K562 (cell line): ENCODE data around the gene POU2F1. TPM values are rescaled to one million over a fixed set of nuclear protein-coding genes. Genes with fewer than 3 reads are reported as not detected.

Experiments used
- ATAC-seq: fragments of 200-7000 bp; cut with Tn5 transposase; 3 replicates; pipeline ENCODE4 v1.9.1; 2020; ENCODE audit warnings: moderate library complexity
- BruUV-seq: library from RNA; stranded (reverse); fragments of 400-500 nt; replicated peaks from 2 replicates; lab custom pipeline; 2021; lab: Mats Ljungman, UMichigan
- CTCF ChIA-PET: fragments of 300-600 bp; formaldehyde crosslinking; extraction: SDS; loops from one replicate; lab custom pipeline; 2021; ENCODE audit warnings: low intra/inter-chr PET ratio; lab: Yijun Ruan, JAX
- POLR2A ChIA-PET: fragments of 300-600, 350-650 bp; sonication (Branson Sonifier 250); formaldehyde crosslinking; extraction: SDS; loops from one replicate; lab custom pipeline; 2021; ENCODE audit warnings: antibody characterized with exemption, inconsistent platforms; lab: Yijun Ruan, JAX
- DNase-seq, 4 experiments: peaks; one replicate each; pipeline versions ENCODE4 v3.0.0 to v3.0.0-alpha.2; 2011 to 2018; ENCODE audit warnings: low spot score in 3 of 4, mixed read lengths in 3 of 4; ENCODE audit errors: extremely low read depth in 1 of 4
- FAIRE-seq: peaks from 2 replicates; lab custom pipeline; 2011; peaks lifted over from hg19 to GRCh38; lab: Jason Lieb, UNC
- H2AFZ ChIP-seq: 2 replicates; pipeline ENCODE4 v1.6.0; 2011; ENCODE audit warnings: low read depth, low read length, control low read depth, inconsistent platforms
- H3K27ac ChIP-seq: fragments of 200-600 bp; 3 replicates; pipeline ENCODE4 v1.8.0; 2011; ENCODE audit warnings: low read depth, mild to moderate bottlenecking, control low read depth, inconsistent platforms, low read length, moderate library complexity, mixed read lengths; ENCODE audit errors: extremely low read depth
- H3K27me3 ChIP-seq, 2 experiments: fragments of 300-600 bp in 1 of 2; 2 replicates in 1 of 2; 3 replicates in 1 of 2; pipeline versions ENCODE4 v1.6.0 to v1.8.0; 2011; ENCODE audit warnings: inconsistent platforms in 2 of 2, low read length in 2 of 2, mild to moderate bottlenecking in 1 of 2, mixed read lengths in 1 of 2, moderate library complexity in 1 of 2; ENCODE audit not compliant: control insufficient read depth in 2 of 2, insufficient read depth in 2 of 2
- H3K36me3 ChIP-seq: fragments of 300-600 bp; 3 replicates; pipeline ENCODE4 v1.8.0; 2011; ENCODE audit warnings: mild to moderate bottlenecking, low read length, inconsistent platforms; ENCODE audit not compliant: control insufficient read depth, insufficient read depth
- H3K4me1 ChIP-seq, 2 experiments: fragments of 200-600 bp in 1 of 2; replicated peaks in 1 of 2; 2 replicates in 1 of 2; 3 replicates in 1 of 2; pipeline versions ENCODE4 v1.5.1 to v1.8.0; 2011; ENCODE audit warnings: inconsistent platforms in 2 of 2, low read length in 2 of 2, mild to moderate bottlenecking in 1 of 2, mixed read lengths in 1 of 2, moderate library complexity in 1 of 2; ENCODE audit not compliant: control insufficient read depth in 2 of 2, insufficient read depth in 2 of 2
- H3K4me2 ChIP-seq: 2 replicates; pipeline ENCODE4 v1.6.1; 2011; ENCODE audit warnings: low read length, control low read depth, inconsistent platforms, mixed read lengths; ENCODE audit not compliant: insufficient read depth
- H3K4me3 ChIP-seq: fragments of 200-600 bp; sonication (generic), shearing (Covaris generic); 2 replicates; pipeline ENCODE4 v1.5.1; 2016; ENCODE audit warnings: control low read depth, inconsistent platforms
- H3K79me2 ChIP-seq: fragments of 200-600 bp; 3 replicates; pipeline ENCODE4 v1.8.0; 2011; ENCODE audit warnings: low read length, inconsistent platforms; ENCODE audit not compliant: control insufficient read depth, insufficient read depth
- H3K9ac ChIP-seq, 2 experiments: 2 replicates each; pipeline versions ENCODE4 v1.6.0 to v1.6.1; 2011; ENCODE audit warnings: low read depth in 2 of 2, low read length in 2 of 2, control low read depth in 1 of 2, inconsistent platforms in 1 of 2, mild to moderate bottlenecking in 1 of 2, mixed read lengths in 1 of 2; ENCODE audit not compliant: insufficient read depth in 1 of 2
- H3K9me1 ChIP-seq: one replicate; pipeline ENCODE4 v1.6.0; 2011; ENCODE audit warnings: inconsistent platforms, mild to moderate bottlenecking, low read length, moderate library complexity; ENCODE audit not compliant: control insufficient read depth, insufficient read depth
- H3K9me3 ChIP-seq: replicated peaks from 2 replicates; pipeline ENCODE4 v1.5.1; 2011; ENCODE audit warnings: low read depth, low read length, inconsistent platforms; ENCODE audit not compliant: control insufficient read depth, insufficient read depth
- H4K20me1 ChIP-seq: replicated peaks from 2 replicates; pipeline ENCODE4 v1.6.1; 2011; ENCODE audit warnings: low read length, inconsistent platforms, mixed read lengths; ENCODE audit not compliant: control insufficient read depth, insufficient read depth
- E2F3 ChIP-seq: fragments of 250-450 bp; sonication (Bioruptor Pico); IDR thresholded peaks from 2 replicates; pipeline ENCODE4 v1.4.0; 2020; ENCODE audit warnings: mild to moderate bottlenecking
- ETV6 ChIP-seq, 3 experiments: fragments of 150-350 bp in 1 of 3; sonication (generic) in 1 of 3; formaldehyde crosslinking in 1 of 3; IDR thresholded peaks; 2 replicates each; pipeline versions ENCODE4 v1.6.1 to v1.8.0; 2014 to 2022; ENCODE audit warnings: borderline replicate concordance in 2 of 3, low read depth in 2 of 3, antibody characterized with exemption in 1 of 3, low read length in 1 of 3, mild to moderate bottlenecking in 1 of 3, missing genetic modification reagents in 1 of 3
- FIP1L1 ChIP-seq: fragments of 200-400 bp; formaldehyde crosslinking; IDR thresholded peaks from 2 replicates; pipeline ENCODE4 v1.6.1; 2018; ENCODE audit warnings: mild to moderate bottlenecking, low read depth, low read length; ENCODE audit not compliant: poor library complexity, severe bottlenecking
- FOXK1 ChIP-seq: sonication (generic); formaldehyde crosslinking; IDR thresholded peaks from 2 replicates; pipeline ENCODE4 v1.8.0; 2022; ENCODE audit warnings: missing genetic modification reagents, mild to moderate bottlenecking, borderline replicate concordance
- L3MBTL2 ChIP-seq: fragments of 450-650 bp; IDR thresholded peaks from 2 replicates; pipeline ENCODE4 v1.6.1; 2016; ENCODE audit warnings: mild to moderate bottlenecking, moderate library complexity
- MCM3 ChIP-seq: fragments of 450-650 bp; IDR thresholded peaks from 2 replicates; pipeline ENCODE4 v1.6.1; 2016
- MEF2A ChIP-seq: IDR thresholded peaks from 2 replicates; pipeline ENCODE4 v1.6.1; 2011; ENCODE audit warnings: low read depth, mild to moderate bottlenecking, low read length, moderate library complexity; ENCODE audit not compliant: control insufficient read depth
- NELFE ChIP-seq: IDR thresholded peaks from 2 replicates; pipeline ENCODE4 v1.6.1; 2011; ENCODE audit warnings: mild to moderate bottlenecking; ENCODE audit not compliant: insufficient read depth, insufficient read length
- RBM22 ChIP-seq: fragments of 200-400 bp; formaldehyde crosslinking; IDR thresholded peaks from 2 replicates; pipeline ENCODE4 v1.6.1; 2018; ENCODE audit warnings: low read length, low read depth; ENCODE audit not compliant: poor library complexity, severe bottlenecking
- SREBF1 ChIP-seq: fragments of 150-350 bp; IDR thresholded peaks from 2 replicates; pipeline ENCODE4 v1.6.1; 2014; ENCODE audit warnings: antibody characterized with exemption, low read depth, low read length, borderline replicate concordance
- ZNF384 ChIP-seq: IDR thresholded peaks from 2 replicates; pipeline ENCODE4 v1.6.1; 2012; ENCODE audit warnings: low read depth, low read length, improper control_type of control experiment
- ZNF707 ChIP-seq: fragments of 250-450 bp; sonication (Bioruptor Pico); conservative IDR thresholded peaks from 2 replicates; pipeline ENCODE4 v1.8.0; 2022; ENCODE audit warnings: inconsistent platforms, mild to moderate bottlenecking, moderate library complexity
- ZNF778 ChIP-seq: fragments of 450-650 bp; formaldehyde crosslinking; IDR thresholded peaks from 2 replicates; pipeline ENCODE4 v1.4.0; 2020; ENCODE audit warnings: mild to moderate bottlenecking, moderate library complexity
- WGBS: fragments of 100-300 bp; shearing (Covaris generic); methylation state at CpG from one replicate; pipeline ENCODE4 v1.1.6; 2016; ENCODE audit warnings: low coverage, mixed read lengths; ENCODE audit not compliant: insufficient coverage; ENCODE audit errors: missing lambda C conversion rate; 5-methylcytosine and 5-hydroxymethylcytosine counted together
- in situ Hi-C: fragments of 300-500 bp; cut with MboI; formaldehyde crosslinking; loops from 4 replicates; pipeline ENCODE4 v1.15.0; 2018; ENCODE audit warnings: inconsistent platforms, mixed read lengths
- intact Hi-C: fragments of 100-400 bp; cut with micrococcal nuclease; formaldehyde crosslinking; loops from 2 replicates; pipeline ENCODE4 v1.14.2; 2022
- polyA plus RNA-seq, 8 experiments: library from polyadenylated mRNA; depleted of rRNA in 4 of 8; stranded (reverse) in 5 of 8; unstranded in 3 of 8; fragments of >200 nt; fragmentation: Nextera tagmentation in 2 of 8; fragmentation: Illumina TruSeq in 1 of 8; extraction: Ambion mirVana in 2 of 8; extraction: Trizol in 1 of 8; gene quantifications; 2 replicates each; pipeline versions ENCODE4 v1.2.1 to v1.2.3, GENCODE V29; 2011 to 2014; ENCODE audit warnings: inconsistent platforms in 1 of 8, missing spikeins in 1 of 8
- total RNA-seq, 7 experiments: library from RNA; depleted of rRNA in 6 of 7; stranded (reverse); fragments of >200 nt in 6 of 7; fragmentation: Illumina TruSeq in 2 of 7; extraction: Trizol in 2 of 7; gene quantifications; 2 replicates each; pipeline versions ENCODE4 v1.2.1 to v1.2.3, GENCODE V29; 2011 to 2021; ENCODE audit warnings: low replicate concordance in 1 of 7
- TF ChIP-seq, protein P1 (sequence below): fragments of 250-450 bp; sonication (Bioruptor Pico); IDR thresholded peaks from 2 replicates; pipeline ENCODE4 v1.8.0; 2021; ENCODE audit warnings: moderate library complexity, mild to moderate bottlenecking, inconsistent platforms
- TF ChIP-seq, protein P2 (sequence below): sonication (generic); formaldehyde crosslinking; IDR thresholded peaks from 2 replicates; pipeline ENCODE4 v1.8.0; 2023; ENCODE audit warnings: mild to moderate bottlenecking, missing genetic modification reagents
- TF ChIP-seq, protein P3 (sequence below): fragments of 250-450 bp; sonication (Bioruptor Pico); IDR thresholded peaks from 2 replicates; pipeline ENCODE4 v1.5.0; 2020; ENCODE audit warnings: mild to moderate bottlenecking, borderline replicate concordance
- TF ChIP-seq, protein P4 (sequence below), 2 experiments: fragments of 450-650 bp; IDR thresholded peaks; 2 replicates each; pipeline ENCODE4 v1.6.1; 2016

POU2F1 gene
- total and polyA plus RNA-seq, 9 of the 15 experiments (the other 6 are each of a cell fraction or from before 2014, with no cell fraction given) = 2.6 to 22.3 (median 8.8) TPM

DNA sequence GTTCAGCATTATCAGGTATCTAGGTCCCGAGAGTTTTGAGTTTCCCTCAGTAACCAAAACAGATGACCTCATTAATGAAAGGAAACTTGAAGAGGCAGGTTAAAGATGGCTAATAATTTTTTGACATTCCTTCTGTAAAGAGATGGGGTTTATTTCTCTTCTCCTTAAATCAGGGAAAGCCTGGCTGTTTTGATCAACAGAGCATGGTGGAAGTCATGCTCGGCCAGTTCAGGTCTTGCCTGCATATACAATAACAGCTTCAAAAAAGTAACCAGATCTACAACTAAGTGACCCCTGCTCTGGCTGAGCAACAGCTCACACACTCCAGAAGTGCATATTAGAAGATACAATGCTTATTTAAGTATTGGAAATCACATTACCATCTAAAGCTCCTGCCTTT, 36.6 kb upstream of the POU2F1 start:
- Histone ChIP-seq H3K9me1 (no peaks in the 10 kb centered on the region), H3K4me2 (no peak overlapping the region), H3K27me3 (peaks cover 0 to 3% of the 10 kb centered on the region in 2 experiments; a peak in 2 of 5 replicates), H3K9me3 (no peaks in the 10 kb centered on the region), H3K79me2 (no peaks in the 10 kb centered on the region), H3K4me3 (no peak overlapping the region), H3K36me3 (no peaks in the 10 kb centered on the region), H2AFZ (no peak overlapping the region), H3K9ac (no peak overlapping the region), H3K27ac (no peak overlapping the region), H3K4me1 (no peaks in the 10 kb centered on the region)
- 2% methylated on average over 2 of the region's 2 CpGs for WGBS
- CTCF ChIA-PET = no interaction called here
- POLR2A ChIA-PET = interaction anchor here (0.7 to 2.1 kb wide), 6 partner anchors 9 to 186 kb away, joined by 3 to 6 read pairs (median 4); no protein-coding TSS in a partner anchor
- in situ Hi-C loops = no loop called here
- DNase-seq (no peak), FAIRE-seq (no peak)
- BruUV-seq = no TSS peak
- TF ChIP-seq RBM22 (no peak), ZNF384 (no peak), ZNF707 (CRISPR knock-in tag) (no peak), NELFE (no peak), L3MBTL2 (no peak), ZNF778 (CRISPR knock-in tag) (no peak), E2F3 (CRISPR knock-in tag) (no peak), MEF2A (no peak), FOXK1 (no peak), FIP1L1 (no peak), ETV6 (IDR thresholded peaks at IDR 0.05; ENCODE audit: borderline replicate concordance in 1 of 2, low read depth in 2 of 2, low read length in 1 of 2) (no peak), ETV6 (CRISPR knock-in tag; IDR thresholded peaks at IDR 0.05; ENCODE audit: borderline replicate concordance) (no peak), MCM3 (no peak), SREBF1 (no peak)
- TF ChIP-seq, protein P1, sequence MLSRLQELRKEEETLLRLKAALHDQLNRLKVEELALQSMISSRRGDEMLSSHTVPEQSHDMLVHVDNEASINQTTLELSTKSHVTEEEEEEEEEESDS (CRISPR knock-in tag) = no peak
- TF ChIP-seq, protein P2, sequence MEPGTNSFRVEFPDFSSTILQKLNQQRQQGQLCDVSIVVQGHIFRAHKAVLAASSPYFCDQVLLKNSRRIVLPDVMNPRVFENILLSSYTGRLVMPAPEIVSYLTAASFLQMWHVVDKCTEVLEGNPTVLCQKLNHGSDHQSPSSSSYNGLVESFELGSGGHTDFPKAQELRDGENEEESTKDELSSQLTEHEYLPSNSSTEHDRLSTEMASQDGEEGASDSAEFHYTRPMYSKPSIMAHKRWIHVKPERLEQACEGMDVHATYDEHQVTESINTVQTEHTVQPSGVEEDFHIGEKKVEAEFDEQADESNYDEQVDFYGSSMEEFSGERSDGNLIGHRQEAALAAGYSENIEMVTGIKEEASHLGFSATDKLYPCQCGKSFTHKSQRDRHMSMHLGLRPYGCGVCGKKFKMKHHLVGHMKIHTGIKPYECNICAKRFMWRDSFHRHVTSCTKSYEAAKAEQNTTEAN (CRISPR knock-in tag) = no peak
- TF ChIP-seq, protein P3, sequence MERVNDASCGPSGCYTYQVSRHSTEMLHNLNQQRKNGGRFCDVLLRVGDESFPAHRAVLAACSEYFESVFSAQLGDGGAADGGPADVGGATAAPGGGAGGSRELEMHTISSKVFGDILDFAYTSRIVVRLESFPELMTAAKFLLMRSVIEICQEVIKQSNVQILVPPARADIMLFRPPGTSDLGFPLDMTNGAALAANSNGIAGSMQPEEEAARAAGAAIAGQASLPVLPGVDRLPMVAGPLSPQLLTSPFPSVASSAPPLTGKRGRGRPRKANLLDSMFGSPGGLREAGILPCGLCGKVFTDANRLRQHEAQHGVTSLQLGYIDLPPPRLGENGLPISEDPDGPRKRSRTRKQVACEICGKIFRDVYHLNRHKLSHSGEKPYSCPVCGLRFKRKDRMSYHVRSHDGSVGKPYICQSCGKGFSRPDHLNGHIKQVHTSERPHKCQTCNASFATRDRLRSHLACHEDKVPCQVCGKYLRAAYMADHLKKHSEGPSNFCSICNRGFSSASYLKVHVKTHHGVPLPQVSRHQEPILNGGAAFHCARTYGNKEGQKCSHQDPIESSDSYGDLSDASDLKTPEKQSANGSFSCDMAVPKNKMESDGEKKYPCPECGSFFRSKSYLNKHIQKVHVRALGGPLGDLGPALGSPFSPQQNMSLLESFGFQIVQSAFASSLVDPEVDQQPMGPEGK (CRISPR knock-in tag) = no peak
- TF ChIP-seq, protein P4, sequence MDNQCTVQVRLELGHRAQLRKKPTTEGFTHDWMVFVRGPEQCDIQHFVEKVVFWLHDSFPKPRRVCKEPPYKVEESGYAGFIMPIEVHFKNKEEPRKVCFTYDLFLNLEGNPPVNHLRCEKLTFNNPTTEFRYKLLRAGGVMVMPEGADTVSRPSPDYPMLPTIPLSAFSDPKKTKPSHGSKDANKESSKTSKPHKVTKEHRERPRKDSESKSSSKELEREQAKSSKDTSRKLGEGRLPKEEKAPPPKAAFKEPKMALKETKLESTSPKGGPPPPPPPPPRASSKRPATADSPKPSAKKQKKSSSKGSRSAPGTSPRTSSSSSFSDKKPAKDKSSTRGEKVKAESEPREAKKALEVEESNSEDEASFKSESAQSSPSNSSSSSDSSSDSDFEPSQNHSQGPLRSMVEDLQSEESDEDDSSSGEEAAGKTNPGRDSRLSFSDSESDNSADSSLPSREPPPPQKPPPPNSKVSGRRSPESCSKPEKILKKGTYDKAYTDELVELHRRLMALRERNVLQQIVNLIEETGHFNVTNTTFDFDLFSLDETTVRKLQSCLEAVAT (IDR thresholded peaks at IDR 0.05) = no peak
- TF ChIP-seq, all 486 proteins: peak for 0
- intact Hi-C loops = no loop called here
- no peak for ATAC-seq
- no peaks in the 10 kb centered on the region for H4K20me1 ChIP-seq
